ENCODE data around the gene GALNT10. TPM values are rescaled to one million over a fixed set of nuclear protein-coding genes. Genes with fewer than 3 reads are reported as not detected.

Gene GALNT10
- total and polyA plus RNA-seq, 9 of the 15 experiments (the other 6 are each of a cell fraction or from before 2014, with no cell fraction given), result 4.6 to 37.1 (median 13.3) TPM

- no peak for TF ChIP-seq PRDM10 (IDR thresholded peaks at IDR 0.05; ENCODE audit: partially characterized antibody)
- TF ChIP-seq CUX1 (CRISPR knock-in tag; IDR thresholded peaks at IDR 0.05), result no peak
- no peak for TF ChIP-seq SRF (CRISPR knock-in tag; IDR thresholded peaks at IDR 0.05)
- TF ChIP-seq SRSF7 (optimal IDR thresholded peaks at IDR 0.05; ENCODE audit: low read depth, low read length), result no peak
- TF ChIP-seq BACH1 (tag; IDR thresholded peaks at IDR 0.05), result no peak
- no peak for TF ChIP-seq TEAD2 (tag; IDR thresholded peaks at IDR 0.05)
- TF ChIP-seq ZNF282 (CRISPR knock-in tag; IDR thresholded peaks at IDR 0.05), result no peak
- TF ChIP-seq ZNF239 (CRISPR knock-in tag; IDR thresholded peaks at IDR 0.05), result no peak
- TF ChIP-seq MNT (conservative IDR thresholded peaks at IDR 0.05), result no peak
Observed at GRCh38 chr5:154335065-154335448, 144.5 kb downstream of the GALNT10 start (continued).

All from K562 (cell line).